ENCODE measurements around the gene ASZ1.

ASZ1 gene

GRCh38 chr7:117401293-117402002, 25.8 kb downstream of the ASZ1 start:
- no peak for DNase-seq

- peak; percentile 6 for DNase-seq
Measured at GRCh38 chr7:117399820-117400422, 27.4 kb downstream of the ASZ1 start.

GRCh38 chr7:117395743-117396142, 31.6 kb downstream of the ASZ1 start:
- DNase-seq, result no peak

- DNase-seq, result no peak
Measured at GRCh38 chr7:117393781-117394180, 33.5 kb downstream of the ASZ1 start.

- DNase-seq, result no peak
Measured at GRCh38 chr7:117389871-117390270, 37.4 kb downstream of the ASZ1 start.

GRCh38 chr7:117386110-117386706, 41.1 kb downstream of the ASZ1 start:
- DNase-seq, result peak; percentile 65

- DNase-seq, result peak; percentile 38
Measured at GRCh38 chr7:117385363-117386109, 41.8 kb downstream of the ASZ1 start.

GRCh38 chr7:117384688-117385362, 42.5 kb downstream of the ASZ1 start:
- DNase-seq, result no peak

- DNase-seq, result no peak
Measured at GRCh38 chr7:117383483-117384189, 43.7 kb downstream of the ASZ1 start.

- DNase-seq, result no peak
Measured at GRCh38 chr7:117383046-117383445, 44.2 kb downstream of the ASZ1 start.

GRCh38 chr7:117381362-117381761, 45.9 kb downstream of the ASZ1 start:
- no peak for DNase-seq

- no peak for DNase-seq
Measured at GRCh38 chr7:117375380-117375779, 51.9 kb downstream of the ASZ1 start.

- no peak for DNase-seq
Measured at GRCh38 chr7:117372073-117372472, 55.2 kb downstream of the ASZ1 start.

GRCh38 chr7:117364339-117365080, 62.8 kb downstream of the ASZ1 start:
- DNase-seq, result no peak

GRCh38 chr7:117362294-117362888, 64.9 kb downstream of the ASZ1 start:
- no peak for DNase-seq

- no peak for DNase-seq
Measured at GRCh38 chr7:117350027-117350426, 77.3 kb downstream of the ASZ1 start.

GRCh38 chr7:117349570-117349969, 77.7 kb downstream of the ASZ1 start:
- no peak for DNase-seq

GRCh38 chr7:117347962-117348672, 79.2 kb downstream of the ASZ1 start:
- no peak for DNase-seq

GRCh38 chr7:117347480-117347879, 79.8 kb downstream of the ASZ1 start:
- no peak for DNase-seq

- no peak for DNase-seq
Measured at GRCh38 chr7:117346161-117346560, 81.1 kb downstream of the ASZ1 start.

GRCh38 chr7:117338020-117338419, 89.3 kb downstream of the ASZ1 start:
- DNase-seq, result peak; percentile 47
